PFSK-1 (cell line): ENCODE data around the gene AP4S1.

Experiments
- FOXP2 ChIP-seq: optimal IDR thresholded peaks from 2 replicates; pipeline ENCODE3; 2011; ENCODE audit warnings: borderline replicate concordance, control low read depth, inconsistent platforms; ENCODE audit not compliant: insufficient read depth; ENCODE audit errors: extremely low read length, extremely low read depth
- POLR2AphosphoS5 ChIP-seq: IDR thresholded peaks from 2 replicates; pipeline ENCODE4 v1.6.1; 2012; ENCODE audit warnings: low read depth, mild to moderate bottlenecking, control low read depth, low read length, moderate library complexity
- REST ChIP-seq, 2 experiments: IDR thresholded peaks; 2 replicates each; pipeline versions ENCODE4 v1.6.1 to v1.8.0; 2011 to 2012; ENCODE audit warnings: low read depth in 2 of 2, low read length in 2 of 2, control low read depth in 1 of 2, inconsistent platforms in 1 of 2, mild to moderate bottlenecking in 1 of 2, moderate library complexity in 1 of 2; ENCODE audit not compliant: insufficient read depth in 1 of 2
- SIN3A ChIP-seq: IDR thresholded peaks from 2 replicates; pipeline ENCODE4 v1.6.1; 2012; ENCODE audit warnings: mild to moderate bottlenecking, low read length, moderate library complexity, borderline replicate concordance; ENCODE audit not compliant: insufficient read depth
- TAF1 ChIP-seq: IDR thresholded peaks from 2 replicates; pipeline ENCODE4 v1.6.1; 2012; ENCODE audit warnings: low read length, control low read depth, borderline replicate concordance; ENCODE audit not compliant: insufficient read depth

AP4S1 gene

GRCh38 chr14:31139301-31139847 is 113.9 kb downstream of the AP4S1 start:
- TF ChIP-seq TAF1 (no peak), FOXP2 (no peak), POLR2AphosphoS5 (no peak), SIN3A (no peak), REST (IDR thresholded peaks at IDR 0.05; ENCODE audit: insufficient read depth in 1 of 2, low read depth in 2 of 2, low read length in 2 of 2) (no peak)

- TF ChIP-seq TAF1 (no peak), REST (IDR thresholded peaks at IDR 0.05; ENCODE audit: insufficient read depth in 1 of 2, low read depth in 2 of 2, low read length in 2 of 2) (no peak), SIN3A (no peak), POLR2AphosphoS5 (no peak), FOXP2 (no peak)
These were observed 117.1 kb downstream of the AP4S1 start for GRCh38 chr14:31142455-31143087.
